A549 (cell line): ENCODE measurements around the gene NIT1.

Experiments used
- EHMT2 ChIP-seq: fragments of 200-600 bp; sonication (generic); IDR thresholded peaks from 2 replicates; pipeline ENCODE4 v1.6.1; 2016; ENCODE audit warnings: antibody characterized with exemption, low read depth, mild to moderate bottlenecking, moderate library complexity
- HMGXB4 ChIP-seq: fragments of 250-450 bp; sonication (Bioruptor Pico); IDR thresholded peaks from 2 replicates; pipeline ENCODE4 v1.5.0; 2021; ENCODE audit warnings: mild to moderate bottlenecking, moderate library complexity, borderline replicate concordance
- JUNB ChIP-seq: fragments of >200 bp; sonication (Bioruptor Twin); formaldehyde crosslinking; IDR thresholded peaks from 2 replicates; pipeline ENCODE4 v1.6.1; 2016
- KDM1A ChIP-seq: fragments of 200-600 bp; sonication (generic); IDR thresholded peaks from 2 replicates; pipeline ENCODE4 v1.6.1; 2016; ENCODE audit warnings: low read depth, mild to moderate bottlenecking
- POLR2AphosphoS2 ChIP-seq: conservative IDR thresholded peaks from 2 replicates; pipeline ENCODE4 v1.6.1; 2012; ENCODE audit warnings: low read length, improper control_type of control experiment, inconsistent platforms
- REST ChIP-seq: fragments of 200-600 bp; sonication (generic); IDR thresholded peaks from 2 replicates; pipeline ENCODE4 v1.6.1; 2016; ENCODE audit warnings: antibody characterized with exemption, mild to moderate bottlenecking, moderate library complexity
- SREBF2 ChIP-seq: fragments of 450-650 bp; IDR thresholded peaks from 2 replicates; pipeline ENCODE4 v1.6.1; 2014; ENCODE audit warnings: mild to moderate bottlenecking, moderate library complexity
- TF ChIP-seq, protein P1 (sequence below): fragments of >200 bp; sonication (Bioruptor Twin); formaldehyde crosslinking; IDR thresholded peaks from 3 replicates; pipeline ENCODE4 v1.5.1; 2016
- TF ChIP-seq, protein P2 (sequence below): IDR thresholded peaks from 2 replicates; pipeline ENCODE4 v1.6.1; 2012
- TF ChIP-seq, protein P3 (sequence below): fragments of 450-650 bp; IDR thresholded peaks from 2 replicates; pipeline ENCODE4 v1.6.1; 2014; ENCODE audit warnings: antibody characterized with exemption

DNA sequence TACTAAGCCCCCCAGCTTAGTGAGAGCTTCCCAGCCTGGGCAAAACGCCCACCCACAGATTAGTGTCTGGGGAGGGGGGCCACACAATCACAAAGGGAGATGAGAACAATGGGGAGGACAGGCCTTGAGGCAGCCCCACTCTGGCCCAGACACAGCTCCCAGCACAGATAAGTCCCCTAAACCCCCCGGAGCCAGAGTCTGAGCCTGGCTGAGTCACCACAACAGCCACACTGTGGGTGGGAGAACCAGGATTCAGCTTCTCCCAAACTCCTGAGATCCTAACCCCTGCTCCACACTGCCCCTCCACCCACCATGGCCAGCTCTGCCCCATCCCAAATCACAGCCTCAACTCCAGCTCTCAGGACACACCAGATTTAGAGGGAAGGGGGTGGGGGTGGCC is 32.7 kb upstream of the NIT1 start:
- TF ChIP-seq SREBF2 (no peak), REST (no peak), KDM1A (no peak), POLR2AphosphoS2 (no peak), JUNB (no peak), EHMT2 (no peak), HMGXB4 (no peak)
- TF ChIP-seq, protein P1, sequence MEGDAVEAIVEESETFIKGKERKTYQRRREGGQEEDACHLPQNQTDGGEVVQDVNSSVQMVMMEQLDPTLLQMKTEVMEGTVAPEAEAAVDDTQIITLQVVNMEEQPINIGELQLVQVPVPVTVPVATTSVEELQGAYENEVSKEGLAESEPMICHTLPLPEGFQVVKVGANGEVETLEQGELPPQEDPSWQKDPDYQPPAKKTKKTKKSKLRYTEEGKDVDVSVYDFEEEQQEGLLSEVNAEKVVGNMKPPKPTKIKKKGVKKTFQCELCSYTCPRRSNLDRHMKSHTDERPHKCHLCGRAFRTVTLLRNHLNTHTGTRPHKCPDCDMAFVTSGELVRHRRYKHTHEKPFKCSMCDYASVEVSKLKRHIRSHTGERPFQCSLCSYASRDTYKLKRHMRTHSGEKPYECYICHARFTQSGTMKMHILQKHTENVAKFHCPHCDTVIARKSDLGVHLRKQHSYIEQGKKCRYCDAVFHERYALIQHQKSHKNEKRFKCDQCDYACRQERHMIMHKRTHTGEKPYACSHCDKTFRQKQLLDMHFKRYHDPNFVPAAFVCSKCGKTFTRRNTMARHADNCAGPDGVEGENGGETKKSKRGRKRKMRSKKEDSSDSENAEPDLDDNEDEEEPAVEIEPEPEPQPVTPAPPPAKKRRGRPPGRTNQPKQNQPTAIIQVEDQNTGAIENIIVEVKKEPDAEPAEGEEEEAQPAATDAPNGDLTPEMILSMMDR, result no peak
- TF ChIP-seq, protein P2, sequence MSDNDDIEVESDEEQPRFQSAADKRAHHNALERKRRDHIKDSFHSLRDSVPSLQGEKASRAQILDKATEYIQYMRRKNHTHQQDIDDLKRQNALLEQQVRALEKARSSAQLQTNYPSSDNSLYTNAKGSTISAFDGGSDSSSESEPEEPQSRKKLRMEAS, result no peak
- TF ChIP-seq, protein P3, sequence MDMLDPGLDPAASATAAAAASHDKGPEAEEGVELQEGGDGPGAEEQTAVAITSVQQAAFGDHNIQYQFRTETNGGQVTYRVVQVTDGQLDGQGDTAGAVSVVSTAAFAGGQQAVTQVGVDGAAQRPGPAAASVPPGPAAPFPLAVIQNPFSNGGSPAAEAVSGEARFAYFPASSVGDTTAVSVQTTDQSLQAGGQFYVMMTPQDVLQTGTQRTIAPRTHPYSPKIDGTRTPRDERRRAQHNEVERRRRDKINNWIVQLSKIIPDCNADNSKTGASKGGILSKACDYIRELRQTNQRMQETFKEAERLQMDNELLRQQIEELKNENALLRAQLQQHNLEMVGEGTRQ, result no peak
